Neural cell (in vitro differentiated cells): ENCODE results near the gene CYB561.

ENCODE experiments used
- EP300 ChIP-seq: fragments of 450-650 bp; conservative IDR thresholded peaks from 2 replicates; pipeline ENCODE4 v1.6.1; 2014; ENCODE audit warnings: antibody characterized with exemption, mild to moderate bottlenecking, moderate library complexity; ENCODE audit not compliant: poor library complexity, severe bottlenecking
- EZH2 ChIP-seq: fragments of 200-600, 300-800 bp; shearing (Covaris generic), sonication (generic); IDR thresholded peaks from 2 replicates; pipeline ENCODE4 v1.6.1; 2014; ENCODE audit warnings: antibody characterized with exemption, low read length, borderline replicate concordance, mild to moderate bottlenecking; ENCODE audit not compliant: insufficient read depth, poor library complexity, severe bottlenecking
- RAD21 ChIP-seq: fragments of 450-650 bp; conservative IDR thresholded peaks from 2 replicates; pipeline ENCODE4 v1.6.1; 2014; ENCODE audit warnings: antibody characterized with exemption, mild to moderate bottlenecking, moderate library complexity
- SMC3 ChIP-seq: fragments of 450-650 bp; conservative IDR thresholded peaks from 2 replicates; pipeline ENCODE4 v1.6.1; 2014; ENCODE audit warnings: antibody characterized with exemption, mild to moderate bottlenecking, moderate library complexity; ENCODE audit not compliant: poor library complexity
- TF ChIP-seq, protein P1 (sequence below): fragments of 450-650 bp; IDR thresholded peaks from 2 replicates; pipeline ENCODE4 v1.5.1; 2014; ENCODE audit warnings: antibody characterized with exemption, mild to moderate bottlenecking, moderate library complexity; ENCODE audit not compliant: poor library complexity, severe bottlenecking

DNA sequence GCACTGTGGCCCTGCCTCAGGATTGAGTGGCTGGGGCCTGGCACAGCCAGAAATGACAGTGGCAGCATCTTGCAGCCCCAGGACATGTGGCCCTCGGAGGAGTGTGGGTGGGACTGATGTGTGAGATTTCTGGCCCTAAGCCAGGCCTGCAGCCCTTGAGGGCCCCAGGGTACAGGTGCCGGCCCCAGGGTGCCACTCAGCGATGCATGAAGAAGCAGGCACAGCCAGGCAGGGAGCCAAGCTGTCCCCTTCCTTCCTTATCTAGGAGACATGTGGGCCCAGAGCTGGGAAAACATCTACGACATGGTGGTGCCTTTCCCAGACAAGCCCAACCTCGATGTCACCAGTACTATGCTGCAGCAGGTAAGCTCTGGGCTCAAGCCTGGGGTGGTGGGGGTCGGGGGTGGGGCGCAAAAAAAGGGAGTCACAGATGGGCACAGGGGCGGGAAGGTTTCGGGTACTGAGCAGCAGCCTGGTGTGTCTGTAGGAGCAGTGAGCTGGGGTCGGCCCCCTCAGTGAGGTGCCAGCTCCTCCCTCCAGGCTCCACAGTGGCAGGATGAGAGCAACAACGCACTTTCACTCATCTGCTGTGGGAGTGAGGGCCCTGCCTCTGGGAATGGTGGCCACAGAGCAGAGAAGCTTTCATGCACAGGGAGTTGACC is 34.9 kb upstream of the CYB561 start:
- TF ChIP-seq, protein P1, sequence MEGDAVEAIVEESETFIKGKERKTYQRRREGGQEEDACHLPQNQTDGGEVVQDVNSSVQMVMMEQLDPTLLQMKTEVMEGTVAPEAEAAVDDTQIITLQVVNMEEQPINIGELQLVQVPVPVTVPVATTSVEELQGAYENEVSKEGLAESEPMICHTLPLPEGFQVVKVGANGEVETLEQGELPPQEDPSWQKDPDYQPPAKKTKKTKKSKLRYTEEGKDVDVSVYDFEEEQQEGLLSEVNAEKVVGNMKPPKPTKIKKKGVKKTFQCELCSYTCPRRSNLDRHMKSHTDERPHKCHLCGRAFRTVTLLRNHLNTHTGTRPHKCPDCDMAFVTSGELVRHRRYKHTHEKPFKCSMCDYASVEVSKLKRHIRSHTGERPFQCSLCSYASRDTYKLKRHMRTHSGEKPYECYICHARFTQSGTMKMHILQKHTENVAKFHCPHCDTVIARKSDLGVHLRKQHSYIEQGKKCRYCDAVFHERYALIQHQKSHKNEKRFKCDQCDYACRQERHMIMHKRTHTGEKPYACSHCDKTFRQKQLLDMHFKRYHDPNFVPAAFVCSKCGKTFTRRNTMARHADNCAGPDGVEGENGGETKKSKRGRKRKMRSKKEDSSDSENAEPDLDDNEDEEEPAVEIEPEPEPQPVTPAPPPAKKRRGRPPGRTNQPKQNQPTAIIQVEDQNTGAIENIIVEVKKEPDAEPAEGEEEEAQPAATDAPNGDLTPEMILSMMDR = no peak
- TF ChIP-seq RAD21 (no peak), EP300 (no peak), EZH2 (no peak), SMC3 (no peak)
